Stomach (tissue), 9 donors: Measurements from ENCODE around the gene JSRP1. TPM values are rescaled to one million over a fixed set of nuclear protein-coding genes. Genes with fewer than 3 reads are reported as not detected.

Experiments used
- DNase-seq, 2 donors: peaks; one replicate each; pipeline versions ENCODE4 v3.0.0 to v3.0.0-alpha.2; 2013 to 2019
- H3K27ac ChIP-seq, 5 donors: fragments of 200-600 bp in 4 of 5; sonication (generic) in 4 of 5; one replicate each; pipeline ENCODE4 v1.5.1; 2013 to 2019; ENCODE audit warnings: mild to moderate bottlenecking in 1 of 5, moderate library complexity in 1 of 5
- H3K27me3 ChIP-seq, 3 donors: fragments of 200-600 bp; sonication (generic); one replicate each; pipeline ENCODE4 v1.5.1; 2017 to 2019; ENCODE audit warnings: mixed run types in 1 of 3
- H3K36me3 ChIP-seq, 4 donors: fragments of 200-600 bp; sonication (generic); 1 replicate in 3 of 4; 2 replicates in 1 of 4; pipeline ENCODE4 v1.5.1; 2016 to 2019
- H3K4me1 ChIP-seq, 4 donors: fragments of 200-600 bp; sonication (generic); one replicate each; pipeline ENCODE4 v1.5.1; 2016 to 2019
- H3K4me3 ChIP-seq, 4 donors: fragments of 200-600 bp; sonication (generic) in 3 of 4; one replicate each; pipeline ENCODE4 v1.5.1; 2016 to 2019; ENCODE audit warnings: mild to moderate bottlenecking in 1 of 4
- H3K9me3 ChIP-seq, 4 donors: fragments of 200-600 bp; sonication (generic); one replicate each; pipeline ENCODE4 v1.5.1; 2016 to 2019
- CTCF ChIP-seq, 7 experiments: fragments of 450-650 bp in 4 of 7; fragments of 200-600 bp in 3 of 7; sonication (generic) in 3 of 7; IDR thresholded peaks; one replicate each; pipeline ENCODE4 v1.5.1; 2016 to 2019; ENCODE audit warnings: antibody characterized with exemption in 7 of 7, control low read depth in 2 of 7, mild to moderate bottlenecking in 1 of 7
- EP300 ChIP-seq: sonication (generic); formaldehyde crosslinking; IDR thresholded peaks from one replicate; pipeline ENCODE4 v1.6.1; 2017; ENCODE audit warnings: antibody characterized with exemption
- POLR2A ChIP-seq, 4 donors: fragments of 450-650 bp; IDR thresholded peaks; one replicate each; pipeline ENCODE4 v1.6.1; 2016; ENCODE audit warnings: antibody characterized with exemption in 4 of 4, control low read depth in 2 of 4, mild to moderate bottlenecking in 1 of 4, moderate library complexity in 1 of 4
- POLR2AphosphoS5 ChIP-seq, 3 donors: sonication (generic); formaldehyde crosslinking; IDR thresholded peaks; one replicate each; pipeline ENCODE4 v1.6.1; 2016; ENCODE audit warnings: antibody characterized with exemption in 3 of 3
- WGBS, 5 donors: extraction: QIAGEN DNeasy Blood & Tissue Kit in 3 of 5; methylation state at CpG; one replicate each; pipeline versions ENCODE4 v1.1.5 to v1.1.7; 2013 to 2018; 5-methylcytosine and 5-hydroxymethylcytosine counted together
- intact Hi-C: fragments of 100-400 bp; cut with DNase I; formaldehyde crosslinking; loops from one replicate; pipeline ENCODE4 v1.15.1; 2023; ENCODE audit warnings: low total_unique reads
- polyA plus RNA-seq, 3 donors: library from polyadenylated mRNA; stranded (reverse); fragments of 200-250 nt; gene quantifications; one replicate each; pipeline ENCODE4 v1.2.3, GENCODE V29; 2013
- total RNA-seq, 5 donors: library from RNA; depleted of rRNA; stranded (reverse); fragments of >200 nt; gene quantifications; one replicate each; pipeline versions ENCODE4 v1.1.0 to v1.2.3, GENCODE V29; 2014 to 2016
- donor health status: healthy with polysubstance abuse.
- donor health status: Bipolar disorder and iron deficiency.
- donor health status: healthy.

Gene JSRP1
- total and polyA plus RNA-seq, 8 donors: 0.58 to 0.75 (median 0.68) TPM; not detected in 5

- WGBS, 5 donors: 79 to 86% (median 84%) methylated on average over 21 to 33 of the region's 33 CpGs
These were observed 22.4 kb upstream of the JSRP1 start for GRCh38 chr19:2278459-2279158.

GRCh38 chr19:2277138-2277537 lies 20.9 kb upstream of the JSRP1 start:
- H3K36me3 ChIP-seq: peaks cover 7 to 30% (median 27%) of the 10 kb centered on the region in 4 donors
- 78 to 83% (median 79%) methylated on average over 6 to 9 of the region's 9 CpGs for WGBS, 5 donors
- H3K27me3 ChIP-seq: peaks cover 0 to 7% (median 7%) of the 10 kb centered on the region in 3 donors
- intact Hi-C loops: no loop called here
- peaks cover 41 to 78% (median 51%) of the 10 kb centered on the region in 4 donors for H3K4me1 ChIP-seq
- no peaks in the 10 kb centered on the region for H3K9me3 ChIP-seq
- H3K27ac ChIP-seq: no peak overlapping the region
- no peak overlapping the region for H3K4me3 ChIP-seq
- DNase-seq: no peak
- TF ChIP-seq POLR2AphosphoS5 (IDR thresholded peaks at IDR 0.05) (no peak), EP300 (no peak), POLR2A (IDR thresholded peaks at IDR 0.05) (no peak), CTCF (IDR thresholded peaks at IDR 0.05) (no peak)

More at GRCh38 chr19:2278459-2279158, 22.4 kb upstream of the JSRP1 start:
- no peak for DNase-seq
- H3K27me3 ChIP-seq: peaks cover 0 to 18% (median 12%) of the 10 kb centered on the region in 3 donors
- intact Hi-C loops: no loop called here
- no peak overlapping the region for H3K27ac ChIP-seq
- H3K4me1 ChIP-seq: peaks cover 33 to 76% (median 46%) of the 10 kb centered on the region in 4 donors
- no peaks in the 10 kb centered on the region for H3K9me3 ChIP-seq
- no peak overlapping the region for H3K4me3 ChIP-seq
- no peak for TF ChIP-seq POLR2A (IDR thresholded peaks at IDR 0.05)
- H3K36me3 ChIP-seq: peaks cover 0 to 18% (median 15%) of the 10 kb centered on the region in 4 donors

GRCh38 chr19:2276429-2276986 lies 20.3 kb upstream of the JSRP1 start:
- Histone ChIP-seq H3K27ac (peak overlapping the region in 4 of 5 donors; percentile 36 to 50 (median 48)), H3K4me1 (peaks cover 43 to 78% (median 51%) of the 10 kb centered on the region in 4 donors), H3K27me3 (peaks cover 0 to under 1% (median under 1%) of the 10 kb centered on the region in 3 donors), H3K36me3 (peaks cover 13 to 36% (median 33%) of the 10 kb centered on the region in 4 donors), H3K4me3 (peak overlapping the region in 1 of 4 donors; percentile 32), H3K9me3 (no peaks in the 10 kb centered on the region)
- WGBS, 5 donors: 82 to 94% (median 87%) methylated on average over 19 to 28 of the region's 28 CpGs
- TF ChIP-seq POLR2A (IDR thresholded peaks at IDR 0.05) (no peak), CTCF (IDR thresholded peaks at IDR 0.05) (no peak), EP300 (no peak)
- DNase-seq: no peak
- intact Hi-C loops: no loop called here

- Histone ChIP-seq H3K27ac (peak overlapping the region; percentile 8 to 56 (median 48)), H3K9me3 (no peaks in the 10 kb centered on the region), H3K4me1 (peaks cover 48 to 81% (median 57%) of the 10 kb centered on the region in 4 donors), H3K4me3 (peak overlapping the region in 2 of 4 donors; percentile 2 to 32), H3K27me3 (no peaks in the 10 kb centered on the region), H3K36me3 (peaks cover 13 to 40% (median 37%) of the 10 kb centered on the region in 4 donors)
- TF ChIP-seq POLR2AphosphoS5 (IDR thresholded peaks at IDR 0.05) (peak in 1 of 3 donors; percentile 2), EP300 (no peak)
- DNase-seq: peak in 1 of 2 donors; percentile 63
- 43 to 53% (median 46%) methylated on average over 30 to 74 of the region's 74 CpGs for WGBS, 5 donors
- intact Hi-C loops: no loop called here
These were observed 19.6 kb upstream of the JSRP1 start for GRCh38 chr19:2275588-2276428.
